OCI-LY3 (cell line): ENCODE results near the gene METTL3.

Source experiments
- CTCF ChIP-seq: fragments of 200-600, 300-600 bp; sonication (generic); IDR thresholded peaks from 2 replicates; pipeline ENCODE4 v1.5.1; 2014; ENCODE audit warnings: antibody characterized with exemption, low read length, low read depth
- EZH2phosphoT487 ChIP-seq: fragments of 200-600 bp; shearing (Covaris generic); IDR thresholded peaks from 2 replicates; pipeline ENCODE4 v1.6.1; 2018; ENCODE audit warnings: antibody characterized with exemption, mixed run types, low read depth

- TF ChIP-seq CTCF (no peak), EZH2phosphoT487 (no peak)
Measured at GRCh38 chr14:21494902-21495762, 16.0 kb downstream of the METTL3 start.
